WTC11 (cell line): ENCODE data around the gene STARD9. TPM values are rescaled to one million over a fixed set of nuclear protein-coding genes. Genes with fewer than 3 reads are reported as not detected.

Source experiments
- ATAC-seq: fragments of 200-7000 bp; cut with Tn5 transposase; 2 replicates; pipeline ENCODE4 v1.10.0; 2021; ENCODE audit warnings: mild to moderate bottlenecking, moderate library complexity
- CTCF ChIA-PET: fragments of 300-600 bp; sonication (Branson Sonifier 250); formaldehyde crosslinking; loops from one replicate; lab custom pipeline; 2021; ENCODE audit warnings: antibody characterized with exemption; lab: Charles Lee
- POLR2A ChIA-PET: fragments of 350-600 bp; sonication (Branson Sonifier 250); formaldehyde crosslinking; loops from one replicate; lab custom pipeline; 2021; ENCODE audit warnings: antibody characterized with exemption; lab: Charles Lee
- DNase-seq: peaks from one replicate; pipeline ENCODE4 v3.0.0; 2021; ENCODE audit warnings: low spot score
- H3K27ac Mint-ChIP-seq: 2 replicates; pipeline ENCODE4 v1.8.0; 2021; ENCODE audit warnings: mixed read lengths
- H3K27me3 Mint-ChIP-seq: 2 replicates; pipeline ENCODE4 v1.8.0; 2021; ENCODE audit warnings: low read depth, mild to moderate bottlenecking, moderate library complexity, mixed read lengths
- H3K36me3 Mint-ChIP-seq: 2 replicates; pipeline ENCODE4 v1.8.0; 2021; ENCODE audit warnings: mixed read lengths
- H3K4me1 Mint-ChIP-seq: 2 replicates; pipeline ENCODE4 v1.8.0; 2022; ENCODE audit warnings: mixed read lengths
- H3K4me3 Mint-ChIP-seq: 2 replicates; pipeline ENCODE4 v1.8.0; 2021; ENCODE audit warnings: mild to moderate bottlenecking, moderate library complexity, mixed read lengths
- H3K9me3 Mint-ChIP-seq: 2 replicates; pipeline ENCODE4 v1.8.0; 2021; ENCODE audit warnings: mixed read lengths
- ATF1 ChIP-seq: sonication (generic); formaldehyde crosslinking; IDR thresholded peaks from 2 replicates; pipeline ENCODE4 v1.8.1; 2023; ENCODE audit warnings: mild to moderate bottlenecking, moderate library complexity, missing genetic modification reagents
- ATF2 ChIP-seq: sonication (generic); formaldehyde crosslinking; IDR thresholded peaks from 2 replicates; pipeline ENCODE4 v1.8.1; 2022; ENCODE audit warnings: low read depth, missing genetic modification reagents, borderline replicate concordance
- CBFB ChIP-seq: sonication (generic); formaldehyde crosslinking; IDR thresholded peaks from 2 replicates; pipeline ENCODE4 v1.8.1; 2022; ENCODE audit warnings: mild to moderate bottlenecking, low read depth, missing genetic modification reagents
- E2F1 ChIP-seq: sonication (generic); formaldehyde crosslinking; IDR thresholded peaks from 2 replicates; pipeline ENCODE4 v1.8.0; 2022; ENCODE audit warnings: mild to moderate bottlenecking, missing genetic modification reagents
- GRHL2 ChIP-seq: fragments of 250-450 bp; sonication (Bioruptor Pico); IDR thresholded peaks from 2 replicates; pipeline ENCODE4 v1.8.0; 2022; ENCODE audit warnings: mild to moderate bottlenecking, moderate library complexity; ENCODE audit not compliant: insufficient replicate concordance, severe bottlenecking
- IRF1 ChIP-seq: sonication (generic); formaldehyde crosslinking; IDR thresholded peaks from 2 replicates; pipeline ENCODE4 v1.8.0; 2023; ENCODE audit warnings: missing genetic modification reagents
- JAZF1 ChIP-seq: fragments of 250-450 bp; sonication (Bioruptor Pico); IDR thresholded peaks from 2 replicates; pipeline ENCODE4 v1.9.0; 2021; ENCODE audit warnings: moderate library complexity, mild to moderate bottlenecking, inconsistent platforms
- MAX ChIP-seq: sonication (generic); formaldehyde crosslinking; IDR thresholded peaks from 2 replicates; pipeline ENCODE4 v1.8.0; 2022; ENCODE audit warnings: mild to moderate bottlenecking, missing genetic modification reagents
- MYBL2 ChIP-seq: sonication (generic); formaldehyde crosslinking; IDR thresholded peaks from 2 replicates; pipeline ENCODE4 v1.8.1; 2023; ENCODE audit warnings: mild to moderate bottlenecking, moderate library complexity, missing genetic modification reagents
- NFATC4 ChIP-seq: fragments of 250-450 bp; sonication (Bioruptor Pico); IDR thresholded peaks from 2 replicates; pipeline ENCODE4 v1.9.0; 2021; ENCODE audit warnings: mild to moderate bottlenecking
- NFYB ChIP-seq: sonication (generic); formaldehyde crosslinking; conservative IDR thresholded peaks from 2 replicates; pipeline ENCODE4 v1.8.0; 2022; ENCODE audit warnings: low read depth, missing genetic modification reagents
- NR3C1 ChIP-seq: sonication (generic); formaldehyde crosslinking; conservative IDR thresholded peaks from 2 replicates; pipeline ENCODE4 v1.8.1; 2023; ENCODE audit warnings: low read depth, mild to moderate bottlenecking, missing genetic modification reagents
- OVOL2 ChIP-seq: fragments of 250-450 bp; sonication (Bioruptor Pico); IDR thresholded peaks from 2 replicates; pipeline ENCODE4 v1.9.0; 2021; ENCODE audit warnings: mild to moderate bottlenecking, borderline replicate concordance
- SMAD3 ChIP-seq: sonication (generic); formaldehyde crosslinking; IDR thresholded peaks from 2 replicates; pipeline ENCODE4 v1.8.0; 2022; ENCODE audit warnings: missing genetic modification reagents, mild to moderate bottlenecking, borderline replicate concordance
- STAT6 ChIP-seq: sonication (generic); formaldehyde crosslinking; conservative IDR thresholded peaks from 2 replicates; pipeline ENCODE4 v1.8.1; 2023; ENCODE audit warnings: mild to moderate bottlenecking, low read depth, missing genetic modification reagents, moderate library complexity
- USF2 ChIP-seq: sonication (generic); formaldehyde crosslinking; IDR thresholded peaks from 2 replicates; pipeline ENCODE4 v1.8.1; 2023; ENCODE audit warnings: mild to moderate bottlenecking, missing genetic modification reagents, moderate library complexity
- total RNA-seq: library from RNA; stranded (reverse); gene quantifications from 3 replicates; pipeline ENCODE4 v1.2.3, GENCODE V29; 2021

STARD9 gene
- total RNA-seq, 1 experiment from 2014 or later, result 5.7 TPM

GRCh38 chr15:42721016-42721415, 145.6 kb downstream of the STARD9 start:
- Mint-ChIP-seq H3K4me3 (no peak overlapping the region), H3K9me3 (no peaks in the 10 kb centered on the region), H3K27ac (no peak overlapping the region), H3K27me3 (no peaks in the 10 kb centered on the region), H3K36me3 (peaks cover 16% of the 10 kb centered on the region), H3K4me1 (no peaks in the 10 kb centered on the region)
- ATAC-seq (no peak), DNase-seq (no peak)
- TF ChIP-seq STAT6 (CRISPR knock-in tag), result no peak
- POLR2A ChIA-PET, result no interaction called here
- CTCF ChIA-PET, result no interaction called here

GRCh38 chr15:42721916-42722315, 146.5 kb downstream of the STARD9 start:
- H3K27me3 Mint-ChIP-seq, result no peaks in the 10 kb centered on the region
- no peak for ATAC-seq

More at GRCh38 chr15:42721916-42722315, 146.5 kb downstream of the STARD9 start:
- CTCF ChIA-PET, result interaction anchor here (1.5 kb wide), 2 partner anchors 12 to 14 kb away, joined by 3 to 7 read pairs; no protein-coding TSS in a partner anchor
- no peak overlapping the region for H3K4me3 Mint-ChIP-seq
- H3K36me3 Mint-ChIP-seq, result peaks cover 20% of the 10 kb centered on the region
- no peak for DNase-seq
- no peak overlapping the region for H3K27ac Mint-ChIP-seq
- POLR2A ChIA-PET, result no interaction called here
- TF ChIP-seq JAZF1 (CRISPR knock-in tag), result no peak
- no peak for TF ChIP-seq NFATC4 (CRISPR knock-in tag)
- no peak for TF ChIP-seq USF2 (CRISPR knock-in tag)
- TF ChIP-seq ATF1, result no peak
- no peak for TF ChIP-seq MAX (CRISPR knock-in tag)
- TF ChIP-seq NFYB (CRISPR knock-in tag), result no peak
- no peak for TF ChIP-seq E2F1 (CRISPR knock-in tag)
- no peak for TF ChIP-seq SMAD3 (CRISPR knock-in tag)
- TF ChIP-seq MYBL2 (CRISPR knock-in tag), result no peak
- TF ChIP-seq CBFB (CRISPR knock-in tag), result no peak
- no peak for TF ChIP-seq IRF1 (CRISPR knock-in tag)
- TF ChIP-seq STAT6 (CRISPR knock-in tag), result no peak
- TF ChIP-seq ATF2 (CRISPR knock-in tag), result no peak
- no peak for TF ChIP-seq GRHL2
- TF ChIP-seq NR3C1 (CRISPR knock-in tag), result no peak
- TF ChIP-seq OVOL2 (CRISPR knock-in tag), result no peak
- H3K9me3 Mint-ChIP-seq, result no peaks in the 10 kb centered on the region
- H3K4me1 Mint-ChIP-seq, result no peaks in the 10 kb centered on the region
